Heart left ventricle (tissue), 16 donors: Measurements from ENCODE around the gene CETP. TPM values are rescaled to one million over a fixed set of nuclear protein-coding genes. Genes with fewer than 3 reads are reported as not detected.
A peak's percentile ranks its signal among the peaks of the same experiment; 100 is the strongest.

Source experiments
- ATAC-seq, 4 donors: fragments of 200-7000 bp; cut with Tn5 transposase; one replicate each; pipeline ENCODE4 v1.9.1; 2020 to 2022; ENCODE audit warnings: moderate library complexity in 4 of 4, mild to moderate bottlenecking in 3 of 4, moderate number of reproducible peaks in 1 of 4
- DNase-seq, 5 donors: peaks; one replicate each; pipeline ENCODE4 v3.0.0-alpha.2; 2020
- H3K27ac ChIP-seq, 12 donors: fragments of 200-600 bp; sonication (generic) in 4 of 12; one replicate each; pipeline versions ENCODE4 v1.5.0 to v1.8.0; 2016 to 2022; ENCODE audit warnings: mild to moderate bottlenecking in 2 of 12
- H3K27me3 ChIP-seq, 9 donors: fragments of 200-600 bp; sonication (generic) in 2 of 9; one replicate each; pipeline versions ENCODE4 v1.5.1 to v1.8.0; 2016 to 2022; ENCODE audit warnings: mild to moderate bottlenecking in 3 of 9
- H3K36me3 ChIP-seq, 9 donors: fragments of 200-600 bp; sonication (generic) in 2 of 9; one replicate each; pipeline versions ENCODE4 v1.5.0 to v1.8.0; 2018 to 2022; ENCODE audit warnings: mild to moderate bottlenecking in 2 of 9
- H3K4me1 ChIP-seq, 12 donors: fragments of 200-600 bp; sonication (generic) in 4 of 12; one replicate each; pipeline versions ENCODE4 v1.5.0 to v1.8.0; 2016 to 2022; ENCODE audit warnings: mild to moderate bottlenecking in 3 of 12
- H3K4me3 ChIP-seq, 12 donors: fragments of 200-600 bp; sonication (generic) in 4 of 12; one replicate each; pipeline versions ENCODE4 v1.5.0 to v1.8.0; 2017 to 2022; ENCODE audit warnings: mild to moderate bottlenecking in 9 of 12, moderate library complexity in 4 of 12
- H3K9me3 ChIP-seq, 12 donors: fragments of 200-600 bp; sonication (generic) in 4 of 12; one replicate each; pipeline versions ENCODE4 v1.5.0 to v1.8.0; 2016 to 2022; ENCODE audit warnings: mild to moderate bottlenecking in 1 of 12
- POLR2A ChIP-seq, 2 donors: fragments of 450-650 bp; IDR thresholded peaks; one replicate each; pipeline ENCODE4 v1.6.1; 2017; ENCODE audit warnings: antibody characterized with exemption in 2 of 2, mild to moderate bottlenecking in 2 of 2, moderate library complexity in 2 of 2
- WGBS, 4 donors: extraction: QIAGEN DNeasy Blood & Tissue Kit in 2 of 4; methylation state at CpG; one replicate each; pipeline versions ENCODE4 v1.1.5 to v1.1.7; 2013 to 2018; 5-methylcytosine and 5-hydroxymethylcytosine counted together
- intact Hi-C, 10 donors: fragments of 100-400 bp; cut with DNase I; formaldehyde crosslinking; loops; one replicate each; pipeline versions ENCODE4 v1.11.1 to v1.14.2; 2022
- polyA plus RNA-seq, 2 donors: library from polyadenylated mRNA; stranded (reverse); fragments of 200-250 nt; gene quantifications; one replicate each; pipeline ENCODE4 v1.2.3, GENCODE V29; 2013
- total RNA-seq, 9 donors: library from RNA; depleted of rRNA in 2 of 9; stranded (reverse); fragments of >200 nt in 2 of 9; fragmentation: NEBNext Ultra II Directional in 3 of 9; extraction: Animal tissue kit (Norgen Biotek cat#: 25700) in 3 of 9; gene quantifications; one replicate each; pipeline versions ENCODE4 v1.1.0 to v1.2.4, GENCODE V29; 2016 to 2023
- TF ChIP-seq, protein P1 (sequence below), 12 donors: fragments of 200-600 bp; sonication (generic) in 4 of 12; IDR thresholded peaks; one replicate each; pipeline versions ENCODE4 v1.5.0 to v1.8.0; 2018 to 2022; ENCODE audit warnings: antibody characterized with exemption in 12 of 12, mild to moderate bottlenecking in 5 of 12
- donor health status: ischemic (EF 13 %, LVEDD 7.1; RV severe dilation, severe dysfunction).
- donor health status: healthy with polysubstance abuse.
- donor health status: DM: no; HTN: yes; CAD: no.
- donor health status: DM: no; HTN: no; CAD: no.
- donor health status: ischemic (EF 25% LVEDD 6.9; RV normal size, moderate dysfunction).
- donor health status: ischemic (EF 25% LVEDD 5.7; RV mildly dilated, moderate dysfunction).
- donor health status: healthy.
- donor health status: DM: yes; HTN: yes; CAD: no.
- donor health status: ischemic (EF 35%, LVEDD 5.7; RV mildly dilated, moderate dysfunction).
- donor health status: nonischemic (EF 11% LVEDD 7.7; RV severe dilation, severe dysfunction).
- donor health status: DM: yes; HTN: yes; CAD: no.
- donor health status: PGD.
- donor health status: ischemic (EF 29% LVEDD 5.4; RV normal size, mild dysfunction).
- donor health status: nonischemic (EF 23%, LVEDD 6.1; RV moderate dilation, normal function).

CETP gene
- total and polyA plus RNA-seq, 11 donors, result 0.23 to 3.1 (median 0.31) TPM; not detected in 3

- intact Hi-C loops, result loop anchor here in 6 of 10 donors (5.0 kb wide), 1 partner anchor 86 kb away; the partner anchor contains the start of gene SLC12A3 (in 6 of the 6)
- 58 to 82% (median 76%) methylated on average over 6 of the region's 6 CpGs for WGBS, 4 donors
- Histone ChIP-seq H3K4me1 (peaks cover 0 to 9% (median 0%) of the 10 kb centered on the region in 12 donors), H3K36me3 (peaks cover 0 to 11% (median 0%) of the 10 kb centered on the region in 9 donors), H3K4me3 (no peak overlapping the region), H3K27ac (no peak overlapping the region), H3K27me3 (no peaks in the 10 kb centered on the region), H3K9me3 (no peaks in the 10 kb centered on the region)
- ATAC-seq (no peak), DNase-seq (no peak)
- TF ChIP-seq, protein P1, sequence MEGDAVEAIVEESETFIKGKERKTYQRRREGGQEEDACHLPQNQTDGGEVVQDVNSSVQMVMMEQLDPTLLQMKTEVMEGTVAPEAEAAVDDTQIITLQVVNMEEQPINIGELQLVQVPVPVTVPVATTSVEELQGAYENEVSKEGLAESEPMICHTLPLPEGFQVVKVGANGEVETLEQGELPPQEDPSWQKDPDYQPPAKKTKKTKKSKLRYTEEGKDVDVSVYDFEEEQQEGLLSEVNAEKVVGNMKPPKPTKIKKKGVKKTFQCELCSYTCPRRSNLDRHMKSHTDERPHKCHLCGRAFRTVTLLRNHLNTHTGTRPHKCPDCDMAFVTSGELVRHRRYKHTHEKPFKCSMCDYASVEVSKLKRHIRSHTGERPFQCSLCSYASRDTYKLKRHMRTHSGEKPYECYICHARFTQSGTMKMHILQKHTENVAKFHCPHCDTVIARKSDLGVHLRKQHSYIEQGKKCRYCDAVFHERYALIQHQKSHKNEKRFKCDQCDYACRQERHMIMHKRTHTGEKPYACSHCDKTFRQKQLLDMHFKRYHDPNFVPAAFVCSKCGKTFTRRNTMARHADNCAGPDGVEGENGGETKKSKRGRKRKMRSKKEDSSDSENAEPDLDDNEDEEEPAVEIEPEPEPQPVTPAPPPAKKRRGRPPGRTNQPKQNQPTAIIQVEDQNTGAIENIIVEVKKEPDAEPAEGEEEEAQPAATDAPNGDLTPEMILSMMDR (IDR thresholded peaks at IDR 0.05), result no peak
- TF ChIP-seq POLR2A (IDR thresholded peaks at IDR 0.05), result no peak
Observed at GRCh38 chr16:56953006-56953405, 8.7 kb upstream of the CETP start.

DNA sequence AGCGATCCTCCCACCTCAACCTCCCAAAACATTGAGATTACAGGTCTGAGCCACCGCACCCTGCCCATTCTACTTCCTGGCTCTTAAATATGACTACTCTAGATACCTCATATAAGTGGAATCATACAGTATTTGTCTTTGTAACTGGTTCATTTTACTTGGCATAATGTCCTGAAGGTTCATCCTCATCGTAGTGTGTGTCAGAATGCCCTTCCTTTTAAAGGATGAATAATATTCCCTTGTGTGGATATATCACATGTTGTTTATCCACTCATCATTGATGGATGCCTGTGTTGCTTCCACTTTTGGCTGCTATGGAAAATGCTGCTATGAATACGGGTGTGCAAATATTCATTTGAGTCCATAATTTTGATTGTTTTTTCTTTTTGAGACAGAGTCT, 5.7 kb upstream of the CETP start:
- DNase-seq, result no peak
- 85 to 90% (median 89%) methylated on average over 4 of the region's 4 CpGs for WGBS, 4 donors
- Histone ChIP-seq H3K36me3 (no peaks in the 10 kb centered on the region), H3K4me1 (peaks cover 0 to 22% (median 7%) of the 10 kb centered on the region in 12 donors), H3K4me3 (no peak overlapping the region), H3K9me3 (no peaks in the 10 kb centered on the region), H3K27ac (no peak overlapping the region), H3K27me3 (no peaks in the 10 kb centered on the region)
- TF ChIP-seq, protein P1 (IDR thresholded peaks at IDR 0.05), result no peak
- no peak for TF ChIP-seq POLR2A (IDR thresholded peaks at IDR 0.05)
- no peak for ATAC-seq
- intact Hi-C loops, result no loop called here

- intact Hi-C loops, result no loop called here
- Histone ChIP-seq H3K27ac (no peak overlapping the region), H3K27me3 (no peaks in the 10 kb centered on the region), H3K4me3 (no peak overlapping the region), H3K9me3 (no peaks in the 10 kb centered on the region), H3K36me3 (no peaks in the 10 kb centered on the region), H3K4me1 (peaks cover 2 to 23% (median 13%) of the 10 kb centered on the region in 12 donors)
- 62 to 68% (median 65%) methylated on average over 4 of the region's 4 CpGs for WGBS, 4 donors
- ATAC-seq, result no peak
- TF ChIP-seq POLR2A (IDR thresholded peaks at IDR 0.05), result no peak
- TF ChIP-seq, protein P1 (IDR thresholded peaks at IDR 0.05), result no peak
- no peak for DNase-seq
Observed at GRCh38 chr16:56956756-56957155, 5.0 kb upstream of the CETP start.

GRCh38 chr16:56960681-56961281, 969 bp upstream of the CETP start:
- DNase-seq (no peak), ATAC-seq (peak in 1 of 4 donors; percentile 6)
- H3K27ac ChIP-seq, result peak overlapping the region in 3 of 12 donors; percentile 3 to 47 (median 13)
- no peaks in the 10 kb centered on the region for H3K36me3 ChIP-seq
- WGBS, 4 donors, result 58 to 69% (median 63%) methylated on average over 11 to 13 of the region's 13 CpGs
- intact Hi-C loops, result loop anchor here in 7 of 10 donors (5.0 to 10.0 kb wide), 4 partner anchors 84 to 207 kb away; no protein-coding TSS in a partner anchor
- H3K27me3 ChIP-seq, result no peaks in the 10 kb centered on the region
- no peaks in the 10 kb centered on the region for H3K9me3 ChIP-seq
- TF ChIP-seq, protein P1 (IDR thresholded peaks at IDR 0.05), result no peak
- TF ChIP-seq POLR2A (IDR thresholded peaks at IDR 0.05), result no peak
- H3K4me1 ChIP-seq, result peaks cover 9 to 51% (median 31%) of the 10 kb centered on the region in 12 donors
- H3K4me3 ChIP-seq, result no peak overlapping the region
